NB4 (cell line): ENCODE data around the gene HNF1B.

Source experiments
- MYC ChIP-seq: IDR thresholded peaks from 2 replicates; pipeline ENCODE4 v1.6.1; 2011; ENCODE audit warnings: low read depth, low read length
- POLR2A ChIP-seq: IDR thresholded peaks from 2 replicates; pipeline ENCODE4 v1.6.1; 2011; ENCODE audit warnings: mild to moderate bottlenecking; ENCODE audit not compliant: insufficient read length; ENCODE audit errors: extremely low read depth
- TF ChIP-seq, protein P1 (sequence below): IDR thresholded peaks from one replicate; pipeline ENCODE4 v1.5.1; 2012; ENCODE audit warnings: low read depth, low read length
- TF ChIP-seq, protein P2 (sequence below): IDR thresholded peaks from 2 replicates; pipeline ENCODE4 v1.6.1; 2011; ENCODE audit warnings: low read depth, low read length

DNA sequence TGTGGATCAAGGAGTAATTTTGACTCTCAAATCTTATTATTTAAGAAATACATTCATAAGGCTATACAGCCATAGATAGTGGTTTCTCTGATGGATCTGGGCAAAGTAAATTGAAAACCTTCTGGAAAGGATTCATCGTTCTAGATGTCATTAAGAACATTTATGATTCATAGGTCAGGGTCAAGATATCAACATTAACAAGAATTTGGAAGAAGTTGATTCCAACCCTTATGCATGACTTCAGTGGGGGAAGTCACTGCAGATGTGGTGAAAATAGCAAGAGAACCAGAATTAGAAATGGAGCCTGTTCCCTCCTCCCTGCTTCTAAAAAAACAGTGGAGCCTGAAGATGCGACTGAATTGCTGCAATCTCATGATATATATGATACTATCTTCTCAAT is 36.6 kb upstream of the HNF1B start:
- TF ChIP-seq, protein P1, sequence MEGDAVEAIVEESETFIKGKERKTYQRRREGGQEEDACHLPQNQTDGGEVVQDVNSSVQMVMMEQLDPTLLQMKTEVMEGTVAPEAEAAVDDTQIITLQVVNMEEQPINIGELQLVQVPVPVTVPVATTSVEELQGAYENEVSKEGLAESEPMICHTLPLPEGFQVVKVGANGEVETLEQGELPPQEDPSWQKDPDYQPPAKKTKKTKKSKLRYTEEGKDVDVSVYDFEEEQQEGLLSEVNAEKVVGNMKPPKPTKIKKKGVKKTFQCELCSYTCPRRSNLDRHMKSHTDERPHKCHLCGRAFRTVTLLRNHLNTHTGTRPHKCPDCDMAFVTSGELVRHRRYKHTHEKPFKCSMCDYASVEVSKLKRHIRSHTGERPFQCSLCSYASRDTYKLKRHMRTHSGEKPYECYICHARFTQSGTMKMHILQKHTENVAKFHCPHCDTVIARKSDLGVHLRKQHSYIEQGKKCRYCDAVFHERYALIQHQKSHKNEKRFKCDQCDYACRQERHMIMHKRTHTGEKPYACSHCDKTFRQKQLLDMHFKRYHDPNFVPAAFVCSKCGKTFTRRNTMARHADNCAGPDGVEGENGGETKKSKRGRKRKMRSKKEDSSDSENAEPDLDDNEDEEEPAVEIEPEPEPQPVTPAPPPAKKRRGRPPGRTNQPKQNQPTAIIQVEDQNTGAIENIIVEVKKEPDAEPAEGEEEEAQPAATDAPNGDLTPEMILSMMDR: no peak
- TF ChIP-seq POLR2A: no peak
- TF ChIP-seq, protein P2, sequence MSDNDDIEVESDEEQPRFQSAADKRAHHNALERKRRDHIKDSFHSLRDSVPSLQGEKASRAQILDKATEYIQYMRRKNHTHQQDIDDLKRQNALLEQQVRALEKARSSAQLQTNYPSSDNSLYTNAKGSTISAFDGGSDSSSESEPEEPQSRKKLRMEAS: no peak
- no peak for TF ChIP-seq MYC
